Activated CD8-positive, alpha-beta memory T cell treated with anti-CD3 and anti-CD28 coated beads for 1 hour (primary cell): ENCODE results near the gene OCA2.

Source experiments
- DNase-seq, 2 donors: peaks; one replicate each; pipeline ENCODE4 v3.0.0-alpha.2; 2020; ENCODE audit warnings: low read depth in 1 of 2; ENCODE audit errors: extremely low read depth in 1 of 2

OCA2 gene

DNA sequence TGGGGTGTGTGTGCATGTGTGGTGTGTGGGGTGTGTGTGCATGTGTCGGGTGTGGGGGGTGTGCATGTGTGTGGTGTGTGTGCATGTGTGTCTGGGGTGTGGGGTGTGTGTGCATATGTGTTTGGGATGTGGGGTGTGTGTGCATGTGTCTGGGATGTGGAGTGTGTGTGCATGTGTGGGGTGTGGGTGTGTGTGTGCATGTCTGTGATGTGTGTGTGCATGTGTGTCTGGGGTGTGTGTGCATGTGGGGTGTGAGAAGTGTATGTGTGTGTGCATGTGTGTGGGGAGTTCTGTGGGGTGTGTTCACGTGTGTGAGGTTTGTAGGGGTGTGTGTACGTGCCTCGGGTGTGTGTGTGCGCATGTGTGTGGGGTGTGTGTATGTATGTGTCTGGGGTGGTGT is 6.7 kb upstream of the OCA2 start:
- no peak for DNase-seq

GRCh38 chr15:28105224-28105791 is 6.2 kb upstream of the OCA2 start:
- no peak for DNase-seq

GRCh38 chr15:28104326-28104725 is 5.2 kb upstream of the OCA2 start:
- no peak for DNase-seq

GRCh38 chr15:28103831-28104230 is 4.7 kb upstream of the OCA2 start:
- no peak for DNase-seq

DNA sequence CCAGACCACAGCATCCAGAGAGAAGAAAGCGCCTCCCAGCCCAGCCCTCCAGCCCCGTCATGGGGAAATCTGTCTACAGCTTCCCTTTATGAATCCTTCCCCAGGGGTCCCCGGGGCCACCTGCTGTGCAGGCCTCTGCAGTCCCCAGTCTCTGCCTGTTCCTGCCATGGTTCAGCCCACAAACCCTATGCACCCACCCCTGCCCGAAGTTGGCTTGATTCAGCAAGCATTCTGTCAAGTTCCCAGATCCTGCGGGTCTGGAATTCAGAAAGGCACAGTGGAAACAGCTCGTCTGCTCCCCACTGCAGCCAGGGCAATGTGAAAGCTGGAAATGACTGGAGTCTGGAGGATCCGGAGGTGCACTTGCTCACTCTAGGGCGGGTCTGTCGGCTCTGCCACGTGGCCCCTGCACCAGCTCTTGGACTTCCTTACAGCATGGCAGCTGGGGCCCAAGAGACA is 2.9 kb upstream of the OCA2 start:
- no peak for DNase-seq

- no peak for DNase-seq
These were observed 2.1 kb upstream of the OCA2 start for GRCh38 chr15:28101201-28101600.

DNA sequence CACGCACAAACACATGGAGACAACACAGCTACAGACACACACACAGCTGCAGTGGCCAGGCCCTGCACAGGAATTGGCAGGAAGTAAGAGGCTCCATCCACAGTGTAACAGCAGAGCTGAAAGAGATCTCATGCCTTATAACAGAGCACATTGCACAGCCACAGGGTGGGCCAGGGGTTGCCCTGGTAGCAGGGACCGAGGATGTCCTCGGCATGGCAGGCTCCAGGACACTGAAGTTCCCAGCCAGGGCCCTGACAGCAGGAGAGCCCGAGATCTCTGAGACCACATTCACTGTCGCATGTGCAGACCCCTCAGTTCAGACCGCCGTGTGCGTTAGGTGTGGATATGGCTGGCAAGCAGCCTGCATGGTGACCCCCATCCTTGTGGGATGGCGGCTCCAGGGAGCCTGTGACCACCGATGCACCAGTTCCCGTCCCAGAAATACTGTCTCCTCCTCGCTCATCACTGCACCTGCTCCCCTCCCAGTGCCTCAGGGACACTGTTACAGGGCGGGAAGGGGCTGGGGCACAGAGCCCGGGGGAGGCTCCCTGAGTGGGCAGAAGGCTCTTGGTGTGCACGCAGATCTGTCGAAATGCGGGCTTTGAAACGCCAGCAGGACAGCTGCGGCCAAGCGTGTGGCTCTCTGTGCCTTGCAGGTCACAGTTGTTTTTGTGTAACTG is 1.5 kb upstream of the OCA2 start:
- no peak for DNase-seq

DNA sequence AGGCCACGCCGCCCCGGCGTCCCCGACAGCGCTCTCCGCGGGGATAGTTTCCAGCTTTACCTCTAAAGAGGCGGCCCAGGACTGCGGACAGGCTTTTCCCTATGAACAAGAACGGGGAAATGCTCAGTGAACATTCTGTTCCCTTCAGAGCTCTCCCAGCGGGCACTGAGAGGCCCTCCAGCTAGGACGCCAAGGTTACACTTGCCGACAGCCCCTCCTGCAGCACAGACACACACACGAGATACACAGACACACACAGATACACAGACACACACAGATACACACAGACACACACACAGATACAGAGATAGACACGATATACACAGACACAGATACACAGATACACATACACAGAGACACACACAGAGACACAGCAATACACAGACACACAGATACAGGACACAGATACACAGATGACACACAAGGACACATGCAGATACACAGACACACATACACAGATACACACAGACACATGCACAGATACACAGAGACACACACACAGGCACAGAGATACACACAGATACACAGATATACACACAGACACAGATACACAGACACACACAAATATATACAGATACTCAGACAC is 533 bp upstream of the OCA2 start:
- no peak for DNase-seq

DNA sequence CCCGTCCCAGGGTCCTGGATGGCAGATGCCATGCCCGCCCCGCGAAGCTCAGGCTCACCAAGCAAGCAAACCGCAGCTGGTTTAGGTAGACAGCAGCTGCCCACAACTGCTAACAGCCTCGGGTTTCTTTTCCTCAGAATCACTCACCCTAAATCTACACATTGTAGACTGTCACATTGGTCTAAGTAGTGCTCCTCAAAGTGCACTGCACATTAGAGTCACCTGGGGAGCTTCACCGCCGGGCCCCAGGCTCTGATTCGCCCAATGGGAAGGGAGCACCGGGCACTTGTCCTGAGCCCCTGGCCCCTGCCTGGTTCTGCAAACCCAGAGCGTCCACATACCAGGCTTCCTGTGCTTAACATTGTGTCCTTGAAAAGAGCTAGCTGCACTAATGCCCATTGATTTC is 752 bp downstream of the OCA2 start:
- no peak for DNase-seq

- DNase-seq: no peak
These were observed 1.3 kb downstream of the OCA2 start for GRCh38 chr15:28097656-28098359.

DNA sequence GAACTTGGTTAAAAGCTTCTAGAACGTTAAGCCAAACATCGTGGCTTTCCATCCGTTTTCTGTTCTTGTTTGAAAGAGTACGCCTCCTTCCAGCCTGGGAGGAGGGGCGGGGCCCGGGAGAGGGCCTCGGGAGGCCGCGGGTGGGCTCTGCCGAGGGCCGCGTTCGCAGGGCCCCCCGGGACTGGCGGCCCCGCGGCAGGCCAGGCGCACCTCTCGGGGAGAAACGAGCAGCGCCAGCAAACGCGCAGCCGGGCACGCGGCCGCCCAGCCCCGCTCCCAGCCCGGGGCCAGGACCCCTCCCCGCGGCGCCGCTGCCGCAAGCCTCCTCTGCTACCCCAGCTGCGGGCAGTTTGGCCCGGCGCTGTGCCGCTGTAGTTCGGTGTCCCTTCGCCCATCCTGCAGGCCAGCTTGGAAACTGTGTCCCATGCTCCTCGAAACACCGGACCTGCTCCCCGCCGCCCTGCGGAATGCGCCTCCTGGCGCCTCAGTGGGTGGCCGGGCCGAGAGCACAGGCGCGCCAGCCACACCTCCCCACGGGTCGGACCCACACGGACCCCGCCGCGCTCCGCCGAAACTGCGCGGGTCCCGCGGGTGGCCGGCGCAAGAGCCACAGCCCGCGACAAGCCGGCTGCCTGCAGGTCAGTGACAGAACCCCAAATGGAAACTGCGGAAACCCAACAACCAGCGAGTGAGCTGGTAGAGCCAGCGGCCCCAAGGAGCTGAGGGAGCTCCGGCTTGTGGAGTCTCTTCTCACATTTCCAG is 2.3 kb downstream of the OCA2 start:
- no peak for DNase-seq

DNA sequence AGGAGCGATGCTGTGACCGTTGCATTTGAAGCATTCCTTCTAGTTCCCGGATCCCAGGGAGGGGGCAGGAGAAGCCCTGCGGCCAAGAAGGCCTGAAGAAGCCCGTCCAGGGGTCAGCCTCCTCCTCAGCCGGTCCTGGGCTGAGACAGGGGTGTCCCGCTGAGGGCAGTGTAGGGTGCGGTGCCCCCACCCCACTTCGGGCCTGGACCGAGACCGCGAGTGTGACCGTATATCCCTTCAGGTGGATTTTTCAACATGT is 2.8 kb downstream of the OCA2 start:
- no peak for DNase-seq

DNA sequence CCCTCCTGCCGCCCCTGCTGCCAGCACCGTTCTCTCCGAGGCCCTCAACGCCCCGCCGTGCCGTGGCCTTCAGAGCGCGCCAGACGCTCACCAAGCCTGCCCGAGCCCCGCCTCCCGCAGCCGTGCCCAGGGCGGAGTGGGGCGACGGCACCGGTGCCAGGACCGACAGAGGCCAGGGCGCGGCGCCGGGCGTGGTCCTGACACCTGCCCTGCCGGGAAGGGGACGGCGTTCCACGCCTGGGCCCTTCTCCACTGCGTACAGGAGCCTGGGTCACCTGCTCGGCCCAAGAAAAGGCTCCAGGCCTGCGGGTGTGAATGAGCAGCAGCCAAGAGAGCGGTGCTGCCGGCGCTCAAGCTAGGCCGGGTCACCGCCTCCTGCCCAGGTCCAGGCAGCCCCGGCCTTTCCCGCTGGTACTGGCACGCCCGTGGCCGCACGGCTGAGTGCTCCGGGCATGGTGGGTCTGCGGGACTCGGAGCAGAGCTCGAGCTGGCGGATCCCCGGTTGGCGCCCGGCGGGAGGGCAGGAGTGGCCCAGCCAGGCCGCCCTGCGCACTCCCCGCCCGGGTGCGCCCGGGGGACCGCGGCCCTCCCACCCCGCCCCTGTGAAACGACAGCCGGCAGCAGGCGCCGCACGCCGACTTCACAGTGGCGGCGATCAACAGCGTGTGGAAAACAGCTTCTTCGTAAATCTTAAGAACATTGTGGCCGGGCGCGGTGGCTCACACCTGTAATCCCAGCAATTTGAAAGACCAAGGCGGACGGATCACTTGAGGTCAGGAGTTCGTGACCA is 4.2 kb downstream of the OCA2 start:
- no peak for DNase-seq

- no peak for DNase-seq
These were observed 5.2 kb downstream of the OCA2 start for GRCh38 chr15:28093752-28094535.

DNA sequence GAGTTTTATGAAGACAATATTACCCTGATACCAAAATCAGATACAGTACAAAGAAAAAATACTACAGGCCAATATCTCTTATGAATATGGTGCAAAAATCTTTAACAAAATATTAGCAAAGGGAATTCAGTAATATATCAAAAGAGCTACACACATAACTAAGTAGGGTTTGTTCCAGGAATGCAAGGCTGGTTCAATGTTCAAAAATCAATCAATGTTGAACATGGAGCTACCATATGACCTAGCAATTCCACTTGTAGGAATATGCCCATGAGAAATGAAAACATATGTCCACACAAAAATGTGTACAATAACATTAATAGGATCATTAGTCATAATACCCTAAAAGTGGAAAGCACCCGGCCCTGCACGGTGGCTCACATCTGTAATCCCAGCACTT is 7.8 kb downstream of the OCA2 start:
- no peak for DNase-seq

DNA sequence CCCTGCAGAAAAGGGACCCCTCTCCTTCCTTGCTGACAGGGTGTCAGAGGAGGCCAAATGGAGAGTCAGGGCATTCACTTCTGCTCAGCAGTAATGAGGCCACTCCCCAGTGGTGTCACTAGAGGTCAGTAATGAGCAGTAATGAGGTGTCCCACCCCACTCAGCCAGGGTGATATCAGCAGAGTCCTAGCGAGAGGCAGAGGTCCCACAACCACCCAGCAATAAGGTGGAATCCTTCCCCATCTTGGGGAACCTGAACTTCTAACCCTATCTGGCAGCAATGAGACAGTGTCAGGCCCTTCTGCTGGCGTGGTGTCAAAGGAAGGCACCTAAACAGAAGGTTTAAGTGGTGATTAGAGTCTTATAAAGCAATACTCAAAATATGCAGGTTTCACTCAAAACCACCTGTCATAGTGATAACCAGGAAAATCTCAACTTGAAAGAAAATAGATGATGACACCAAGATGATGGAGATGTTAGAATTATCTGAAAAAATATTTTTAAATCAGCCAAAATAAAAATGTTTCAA is 12.9 kb downstream of the OCA2 start:
- no peak for DNase-seq

DNA sequence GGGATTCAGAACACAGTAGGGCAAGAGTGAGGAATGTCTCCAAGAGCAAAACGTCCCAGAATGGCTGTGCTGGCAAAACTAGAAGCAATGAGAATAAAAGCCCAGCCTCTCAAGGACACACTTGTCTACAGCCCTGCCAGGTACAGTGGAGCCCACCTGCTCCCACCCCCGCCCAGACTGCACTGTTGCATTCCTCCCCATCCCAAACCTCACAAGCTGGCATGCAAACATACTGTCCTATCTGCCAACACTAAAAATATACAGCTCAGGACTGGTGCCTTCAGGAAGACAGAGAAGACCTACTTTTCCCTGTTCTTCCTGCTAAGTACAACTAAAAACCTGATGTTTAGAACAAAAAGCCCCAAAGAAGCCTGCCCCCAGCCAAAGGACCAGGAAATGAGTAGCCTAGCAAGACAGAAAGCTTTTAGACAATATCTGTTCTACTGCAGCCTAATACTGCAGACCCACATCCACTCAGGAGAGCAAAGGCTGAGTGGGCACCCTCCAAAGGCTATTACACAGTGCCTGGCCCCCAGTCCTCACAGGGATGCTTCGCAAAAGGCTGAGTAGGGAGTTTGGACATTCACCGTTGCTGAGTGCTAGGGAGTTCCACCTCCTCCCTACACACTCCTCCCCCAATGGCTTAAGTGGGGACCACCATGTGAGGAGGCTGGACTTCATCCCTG is 13.5 kb downstream of the OCA2 start:
- no peak for DNase-seq

DNA sequence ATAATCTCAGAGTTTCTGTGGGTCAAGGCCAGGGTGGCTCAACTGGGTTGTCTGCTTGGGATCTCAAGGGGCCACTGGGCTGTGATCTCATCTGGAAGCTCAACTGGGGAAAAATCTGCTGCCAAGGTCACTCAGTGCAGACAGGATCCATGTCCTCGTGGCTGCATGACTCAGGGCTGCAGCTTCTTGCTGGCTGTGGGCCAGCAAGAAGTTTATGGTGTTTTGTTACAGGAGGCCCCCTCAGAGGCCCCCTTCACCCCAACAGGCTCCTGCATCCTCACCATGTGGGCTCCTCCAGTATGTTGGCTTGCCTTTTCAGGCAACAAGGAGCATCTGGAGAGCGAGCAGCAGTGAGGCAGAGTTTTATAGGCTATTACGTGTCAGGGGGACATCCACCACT is 14.6 kb downstream of the OCA2 start:
- DNase-seq: no peak
